Prostate gland (tissue), 2 donors: ENCODE data around the gene PRAF2.

Experiments used
- POLR2A ChIP-seq: fragments of 450-650 bp; IDR thresholded peaks from one replicate; pipeline ENCODE4 v1.6.1; 2016; ENCODE audit warnings: antibody characterized with exemption, mild to moderate bottlenecking
- TF ChIP-seq, protein P1 (sequence below), 4 experiments: fragments of 200-600 bp in 2 of 4; fragments of 450-650 bp in 2 of 4; sonication (generic) in 2 of 4; IDR thresholded peaks; 1 replicate in 3 of 4; 2 replicates in 1 of 4; pipeline ENCODE4 v1.5.1; 2016 to 2019; ENCODE audit warnings: antibody characterized with exemption in 4 of 4, mild to moderate bottlenecking in 2 of 4, moderate library complexity in 2 of 4

DNA sequence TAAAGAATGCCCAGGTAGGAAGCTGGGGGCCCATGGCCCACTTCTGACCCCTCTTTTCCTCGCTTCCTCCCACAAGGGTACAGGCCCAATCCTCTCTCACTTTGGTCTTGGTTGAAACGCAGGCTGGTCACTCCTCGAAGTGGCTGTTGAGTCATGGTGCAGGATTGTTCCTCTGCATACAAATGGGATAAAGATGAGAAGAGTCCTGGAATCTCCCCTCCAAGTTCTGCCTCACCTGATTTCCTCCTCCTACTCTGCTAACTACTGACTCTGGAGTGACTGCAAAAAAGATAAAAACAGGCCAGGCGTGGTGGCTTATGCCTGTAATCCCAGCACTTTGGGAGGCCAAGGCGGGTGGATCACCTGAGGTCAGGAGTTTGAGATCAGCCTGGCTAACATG, 4.1 kb upstream of the PRAF2 start:
- no peak for TF ChIP-seq POLR2A
- TF ChIP-seq, protein P1, sequence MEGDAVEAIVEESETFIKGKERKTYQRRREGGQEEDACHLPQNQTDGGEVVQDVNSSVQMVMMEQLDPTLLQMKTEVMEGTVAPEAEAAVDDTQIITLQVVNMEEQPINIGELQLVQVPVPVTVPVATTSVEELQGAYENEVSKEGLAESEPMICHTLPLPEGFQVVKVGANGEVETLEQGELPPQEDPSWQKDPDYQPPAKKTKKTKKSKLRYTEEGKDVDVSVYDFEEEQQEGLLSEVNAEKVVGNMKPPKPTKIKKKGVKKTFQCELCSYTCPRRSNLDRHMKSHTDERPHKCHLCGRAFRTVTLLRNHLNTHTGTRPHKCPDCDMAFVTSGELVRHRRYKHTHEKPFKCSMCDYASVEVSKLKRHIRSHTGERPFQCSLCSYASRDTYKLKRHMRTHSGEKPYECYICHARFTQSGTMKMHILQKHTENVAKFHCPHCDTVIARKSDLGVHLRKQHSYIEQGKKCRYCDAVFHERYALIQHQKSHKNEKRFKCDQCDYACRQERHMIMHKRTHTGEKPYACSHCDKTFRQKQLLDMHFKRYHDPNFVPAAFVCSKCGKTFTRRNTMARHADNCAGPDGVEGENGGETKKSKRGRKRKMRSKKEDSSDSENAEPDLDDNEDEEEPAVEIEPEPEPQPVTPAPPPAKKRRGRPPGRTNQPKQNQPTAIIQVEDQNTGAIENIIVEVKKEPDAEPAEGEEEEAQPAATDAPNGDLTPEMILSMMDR (IDR thresholded peaks at IDR 0.05), result no peak
